Upper lobe of left lung (tissue), 6 donors: ENCODE measurements around the gene NKX6-2. TPM values are rescaled to one million over a fixed set of nuclear protein-coding genes. Genes with fewer than 3 reads are reported as not detected.
A peak's percentile ranks its signal among the peaks of the same experiment; 100 is the strongest.

Experiments
- ATAC-seq, 2 donors: fragments of 200-7000 bp; cut with Tn5 transposase; one replicate each; pipeline ENCODE4 v1.9.1; 2022; ENCODE audit warnings: mild to moderate bottlenecking in 2 of 2, moderate library complexity in 2 of 2; ENCODE audit not compliant: low FRiP score in 2 of 2
- DNase-seq, 2 donors: peaks; one replicate each; pipeline ENCODE4 v3.0.0-alpha.2; 2019 to 2020
- H3K27ac ChIP-seq, 4 donors: fragments of 200-600 bp; sonication (generic); one replicate each; pipeline ENCODE4 v1.5.1; 2016 to 2019
- H3K27me3 ChIP-seq, 4 donors: fragments of 200-600 bp; sonication (generic); one replicate each; pipeline ENCODE4 v1.5.1; 2017 to 2019
- H3K36me3 ChIP-seq, 4 donors: fragments of 200-600 bp; sonication (generic); one replicate each; pipeline ENCODE4 v1.5.1; 2016 to 2019
- H3K4me1 ChIP-seq, 4 donors: fragments of 200-600 bp; sonication (generic); one replicate each; pipeline ENCODE4 v1.5.1; 2018 to 2019
- H3K4me3 ChIP-seq, 4 donors: fragments of 200-600 bp; sonication (generic); one replicate each; pipeline ENCODE4 v1.5.1; 2017 to 2019; ENCODE audit warnings: mild to moderate bottlenecking in 2 of 4, moderate library complexity in 1 of 4
- H3K9me3 ChIP-seq, 4 donors: fragments of 200-600 bp; sonication (generic); one replicate each; pipeline ENCODE4 v1.5.1; 2018 to 2019
- CTCF ChIP-seq, 6 experiments: fragments of 450-650 bp in 4 of 6; fragments of 200-600 bp in 2 of 6; sonication (generic) in 2 of 6; IDR thresholded peaks; one replicate each; pipeline ENCODE4 v1.5.1; 2016 to 2019; ENCODE audit warnings: antibody characterized with exemption in 6 of 6
- EP300 ChIP-seq, 4 donors: sonication (generic); formaldehyde crosslinking; IDR thresholded peaks; one replicate each; pipeline ENCODE4 v1.5.1; 2017; ENCODE audit warnings: antibody characterized with exemption in 4 of 4, control low read depth in 2 of 4
- POLR2A ChIP-seq, 4 donors: fragments of 450-650 bp; IDR thresholded peaks; one replicate each; pipeline ENCODE4 v1.5.1; 2016 to 2017; ENCODE audit warnings: antibody characterized with exemption in 4 of 4, mild to moderate bottlenecking in 2 of 4
- POLR2AphosphoS5 ChIP-seq, 2 donors: sonication (generic); formaldehyde crosslinking; IDR thresholded peaks; one replicate each; pipeline ENCODE4 v1.5.1; 2017; ENCODE audit warnings: antibody characterized with exemption in 2 of 2
- WGBS, 2 donors: methylation state at CpG; one replicate each; pipeline ENCODE4 v1.1.5; 2017 to 2018; 5-methylcytosine and 5-hydroxymethylcytosine counted together
- total RNA-seq, 6 donors: library from RNA; depleted of rRNA in 4 of 6; stranded (reverse); fragments of >200 nt in 4 of 6; gene quantifications; one replicate each; pipeline versions ENCODE4 v1.1.0 to v1.2.1, GENCODE V29; 2016 to 2021
- donor health status: DM: no; HTN: no; CAD: no; lungs with moderate emphysema.
- donor health status: DM: no; HTN: yes; CAD: no; lungs with severe emphysema.

The NKX6-2 gene
- total RNA-seq, 6 donors from 2014 or later: not detected

- H3K9me3 ChIP-seq: no peaks in the 10 kb centered on the region
- ATAC-seq: no peak
- TF ChIP-seq CTCF (IDR thresholded peaks at IDR 0.05) (no peak), EP300 (IDR thresholded peaks at IDR 0.05) (no peak), POLR2A (IDR thresholded peaks at IDR 0.05) (no peak), POLR2AphosphoS5 (IDR thresholded peaks at IDR 0.05) (no peak)
- no peak overlapping the region for H3K27ac ChIP-seq
- H3K4me3 ChIP-seq: peak overlapping the region in 1 of 4 donors; percentile 18
- peak in 1 of 2 donors; percentile 81 for DNase-seq
- 0 to 4% methylated on average over 1 to 27 of the region's 80 CpGs for whole genome bisulfite sequencing, 2 donors
- peaks cover 6 to 54% (median 37%) of the 10 kb centered on the region in 4 donors for H3K27me3 ChIP-seq
- H3K36me3 ChIP-seq: peaks cover 0 to 12% (median 6%) of the 10 kb centered on the region in 4 donors
- H3K4me1 ChIP-seq: peaks cover 16 to 49% (median 29%) of the 10 kb centered on the region in 4 donors
These were observed 1.0 kb upstream of the NKX6-2 start for GRCh38 chr10:132786884-132787494.

DNA sequence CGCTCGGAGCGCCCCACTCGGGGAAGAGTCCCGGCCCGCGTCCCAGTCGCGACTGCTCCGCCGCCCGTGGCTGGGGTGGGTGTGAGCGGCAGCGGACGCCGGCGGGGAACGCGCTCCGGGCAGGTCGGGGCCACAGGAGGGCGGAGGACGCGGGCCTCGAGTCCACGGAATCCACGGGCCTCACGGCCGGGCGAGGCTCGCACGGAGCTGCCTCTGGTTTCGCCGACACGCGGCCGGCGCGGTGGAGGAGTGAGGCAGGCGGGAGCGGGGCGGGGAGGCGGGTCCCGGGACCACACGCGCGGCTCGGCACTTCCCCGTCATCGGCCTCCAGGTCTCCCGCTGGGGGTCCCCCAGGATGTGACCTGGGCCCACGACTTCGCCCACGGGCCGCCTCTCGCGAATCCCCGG lies 533 bp upstream of the NKX6-2 start:
- no peak for TF ChIP-seq CTCF (IDR thresholded peaks at IDR 0.05)
- TF ChIP-seq EP300 (IDR thresholded peaks at IDR 0.05): no peak
- TF ChIP-seq POLR2AphosphoS5 (IDR thresholded peaks at IDR 0.05): no peak
- no peak for TF ChIP-seq POLR2A (IDR thresholded peaks at IDR 0.05)
- no peaks in the 10 kb centered on the region for H3K9me3 ChIP-seq
- H3K27ac ChIP-seq: no peak overlapping the region
- H3K36me3 ChIP-seq: peaks cover 0 to 18% (median 11%) of the 10 kb centered on the region in 4 donors
- ATAC-seq (no peak), DNase-seq (peak in 1 of 2 donors; percentile 76)
- H3K4me3 ChIP-seq: peak overlapping the region in 1 of 4 donors; percentile 18
- 4 to 23% methylated on average over 3 to 46 of the region's 58 CpGs for WGBS, 2 donors
- peaks cover 16 to 49% (median 29%) of the 10 kb centered on the region in 4 donors for H3K4me1 ChIP-seq
- peaks cover 6 to 54% (median 37%) of the 10 kb centered on the region in 4 donors for H3K27me3 ChIP-seq

- ATAC-seq (no peak), DNase-seq (peak in 1 of 2 donors; percentile 86)
- Histone ChIP-seq H3K27ac (no peak overlapping the region), H3K27me3 (peaks cover 6 to 54% (median 37%) of the 10 kb centered on the region in 4 donors), H3K4me3 (peak overlapping the region in 2 of 4 donors; percentile 18 to 21), H3K36me3 (peaks cover 0 to 28% (median 24%) of the 10 kb centered on the region in 4 donors), H3K9me3 (no peaks in the 10 kb centered on the region), H3K4me1 (peaks cover 16 to 49% (median 29%) of the 10 kb centered on the region in 4 donors)
- TF ChIP-seq EP300 (IDR thresholded peaks at IDR 0.05) (no peak), POLR2AphosphoS5 (IDR thresholded peaks at IDR 0.05) (no peak), CTCF (IDR thresholded peaks at IDR 0.05) (no peak), POLR2A (IDR thresholded peaks at IDR 0.05) (no peak)
- WGBS, 2 donors: 15% methylated on average over 51 of the region's 111 CpGs; no CpG with 5 or more reads in 1 of the 2 donors
These were observed 853 bp downstream of the NKX6-2 start for GRCh38 chr10:132784866-132785722.

GRCh38 chr10:132783940-132784865 lies 1.7 kb downstream of the NKX6-2 start:
- 20 to 66% methylated on average over 14 to 87 of the region's 106 CpGs for WGBS, 2 donors
- no peak overlapping the region for H3K4me3 ChIP-seq
- TF ChIP-seq POLR2A (IDR thresholded peaks at IDR 0.05) (no peak), POLR2AphosphoS5 (IDR thresholded peaks at IDR 0.05) (no peak), CTCF (IDR thresholded peaks at IDR 0.05) (no peak), EP300 (IDR thresholded peaks at IDR 0.05) (no peak)
- peaks cover 0 to 37% (median 33%) of the 10 kb centered on the region in 4 donors for H3K36me3 ChIP-seq
- DNase-seq (peak in 1 of 2 donors; percentile 84), ATAC-seq (no peak)
- H3K9me3 ChIP-seq: no peaks in the 10 kb centered on the region
- no peak overlapping the region for H3K27ac ChIP-seq
- peaks cover 6 to 48% (median 33%) of the 10 kb centered on the region in 4 donors for H3K27me3 ChIP-seq
- peaks cover 16 to 49% (median 29%) of the 10 kb centered on the region in 4 donors for H3K4me1 ChIP-seq
